ENCODE results near the gene CHCHD6. TPM values are rescaled to one million over a fixed set of nuclear protein-coding genes. Genes with fewer than 3 reads are reported as not detected.

Gene CHCHD6
- total RNA-seq, 4 donors from 2014 or later, result 30.3 to 46.5 (median 33.6) TPM

GRCh38 chr3:126679831-126680666 is 24.0 kb upstream of the CHCHD6 start:
- Histone ChIP-seq H3K4me1 (peaks cover 0 to 34% (median 4%) of the 10 kb centered on the region in 4 donors), H3K27ac (no peak overlapping the region), H3K27me3 (peaks cover 0 to 5% of the 10 kb centered on the region in 2 donors), H3K36me3 (no peaks in the 10 kb centered on the region), H3K9me3 (no peaks in the 10 kb centered on the region), H3K4me3 (no peak overlapping the region)
- TF ChIP-seq EP300 (IDR thresholded peaks at IDR 0.05) (no peak), POLR2A (IDR thresholded peaks at IDR 0.05) (no peak), CTCF (IDR thresholded peaks at IDR 0.05) (no peak)
- 76% methylated on average over 11 of the region's 11 CpGs for WGBS, 2 donors
- no peak for DNase-seq (ENCODE audit: low spot score in 2 of 2)

DNA sequence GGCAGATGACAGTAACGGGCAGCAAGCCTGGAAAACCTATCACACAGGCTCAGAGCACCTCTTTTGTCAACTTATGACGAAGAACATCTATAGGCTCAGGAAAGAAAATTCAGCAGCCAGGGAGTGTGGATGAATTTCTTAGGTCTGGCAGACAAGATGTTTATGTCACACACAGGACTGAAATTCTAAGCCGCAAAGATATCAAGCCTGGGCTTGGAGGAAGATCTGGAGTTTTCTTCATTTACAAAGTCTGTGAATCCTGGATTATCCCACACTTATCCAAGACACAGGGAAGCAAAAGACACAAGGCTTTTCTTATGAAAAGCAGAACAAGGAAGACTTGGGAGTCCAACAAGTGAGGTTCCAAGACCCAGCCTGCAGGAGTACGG is 23.4 kb upstream of the CHCHD6 start:
- no peaks in the 10 kb centered on the region for H3K36me3 ChIP-seq
- H3K4me1 ChIP-seq, result peaks cover 0 to 39% (median 5%) of the 10 kb centered on the region in 4 donors
- peaks cover 0 to 5% of the 10 kb centered on the region in 2 donors for H3K27me3 ChIP-seq
- H3K4me3 ChIP-seq, result no peak overlapping the region
- H3K9me3 ChIP-seq, result no peaks in the 10 kb centered on the region
- no peak overlapping the region for H3K27ac ChIP-seq
- TF ChIP-seq EP300 (IDR thresholded peaks at IDR 0.05) (no peak), CTCF (IDR thresholded peaks at IDR 0.05) (no peak), POLR2A (IDR thresholded peaks at IDR 0.05) (no peak)
- no peak for DNase-seq (ENCODE audit: low spot score in 2 of 2)
- WGBS, 2 donors, result 77 to 81% methylated on average over 4 of the region's 4 CpGs

GRCh38 chr3:126682009-126682408 is 22.0 kb upstream of the CHCHD6 start:
- H3K27me3 ChIP-seq, result peaks cover 0 to 5% of the 10 kb centered on the region in 2 donors
- no peak for DNase-seq (ENCODE audit: low spot score in 2 of 2)
- peaks cover 0 to 42% (median 5%) of the 10 kb centered on the region in 4 donors for H3K4me1 ChIP-seq
- H3K4me3 ChIP-seq, result no peak overlapping the region
- H3K36me3 ChIP-seq, result no peaks in the 10 kb centered on the region
- H3K27ac ChIP-seq, result no peak overlapping the region
- H3K9me3 ChIP-seq, result no peaks in the 10 kb centered on the region
- TF ChIP-seq CTCF (IDR thresholded peaks at IDR 0.05) (no peak), EP300 (IDR thresholded peaks at IDR 0.05) (no peak), POLR2A (IDR thresholded peaks at IDR 0.05) (no peak)
- WGBS, 2 donors, result 67 to 72% methylated on average over 2 of the region's 2 CpGs

- H3K27me3 ChIP-seq, result peaks cover 0 to 5% of the 10 kb centered on the region in 2 donors
- 54 to 56% methylated on average over 5 of the region's 5 CpGs for WGBS, 2 donors
- no peak overlapping the region for H3K4me3 ChIP-seq
- no peaks in the 10 kb centered on the region for H3K9me3 ChIP-seq
- no peak for DNase-seq (ENCODE audit: low spot score in 2 of 2)
- no peak overlapping the region for H3K27ac ChIP-seq
- H3K36me3 ChIP-seq, result no peaks in the 10 kb centered on the region
- no peak for TF ChIP-seq EP300 (IDR thresholded peaks at IDR 0.05)
- no peak for TF ChIP-seq CTCF (IDR thresholded peaks at IDR 0.05)
- no peak for TF ChIP-seq POLR2A (IDR thresholded peaks at IDR 0.05)
- peaks cover 0 to 42% (median 5%) of the 10 kb centered on the region in 4 donors for H3K4me1 ChIP-seq
Measured at GRCh38 chr3:126683069-126683468, 21.0 kb upstream of the CHCHD6 start.

DNA sequence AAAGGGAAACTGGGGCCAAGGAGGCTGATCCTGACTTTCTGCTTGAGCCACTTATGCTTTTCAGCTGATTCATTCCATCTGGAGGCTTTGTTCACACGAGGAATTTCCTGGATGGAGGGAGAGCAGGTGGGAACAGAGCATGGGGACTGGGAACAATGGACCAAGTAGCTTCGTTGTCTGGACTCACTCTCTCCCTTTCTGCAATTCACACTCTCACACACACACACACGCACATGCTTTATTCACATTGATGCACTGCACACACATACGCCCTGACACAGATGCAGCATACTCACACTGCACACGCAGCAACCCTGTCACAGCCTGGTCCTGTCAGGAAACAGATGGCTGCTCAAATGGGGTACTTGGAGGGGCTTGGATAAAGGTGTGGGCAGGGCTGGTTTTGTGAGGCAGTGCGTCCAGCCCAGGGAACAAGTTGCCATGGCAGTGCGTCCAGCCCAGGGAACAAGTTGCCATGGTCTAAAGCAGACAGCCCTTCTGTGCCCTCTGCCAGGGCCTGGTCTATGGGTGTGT is 19.8 kb upstream of the CHCHD6 start:
- H3K4me3 ChIP-seq, result no peak overlapping the region
- peak overlapping the region in 1 of 4 donors; percentile 66 for H3K27ac ChIP-seq
- no peaks in the 10 kb centered on the region for H3K9me3 ChIP-seq
- no peak for TF ChIP-seq EP300 (IDR thresholded peaks at IDR 0.05)
- no peak for TF ChIP-seq CTCF (IDR thresholded peaks at IDR 0.05)
- TF ChIP-seq POLR2A (IDR thresholded peaks at IDR 0.05), result no peak
- DNase-seq (ENCODE audit: low spot score in 2 of 2), result no peak
- H3K36me3 ChIP-seq, result no peaks in the 10 kb centered on the region
- peaks cover 0 to 33% (median 5%) of the 10 kb centered on the region in 4 donors for H3K4me1 ChIP-seq
- H3K27me3 ChIP-seq, result peaks cover 0 to under 1% of the 10 kb centered on the region in 2 donors
- WGBS, 2 donors, result 38 to 59% methylated on average over 6 to 7 of the region's 7 CpGs
